SU-DHL-6 (cell line): ENCODE data around the gene KDM6A.

Experiments
- H2AFZ ChIP-seq: fragments of 200-600 bp; sonication (generic); 2 replicates; pipeline ENCODE4 v1.6.1; 2014; ENCODE audit warnings: low read depth, mild to moderate bottlenecking, moderate library complexity, mixed read lengths, antibody characterized with exemption, low read length; ENCODE audit not compliant: severe bottlenecking
- H3F3A ChIP-seq: fragments of 200-600 bp; shearing (Covaris generic); 2 replicates; pipeline ENCODE4 v1.6.0; 2016; ENCODE audit warnings: antibody characterized with exemption, mild to moderate bottlenecking; ENCODE audit not compliant: insufficient read depth
- H3K27ac ChIP-seq: fragments of 200-600 bp; sonication (generic); 2 replicates; pipeline ENCODE4 v1.5.1; 2016; ENCODE audit warnings: low read depth, mild to moderate bottlenecking, low read length, moderate library complexity, mixed read lengths
- H3K27me3 ChIP-seq: fragments of 200-600 bp; sonication (generic), shearing (Covaris generic); 2 replicates; pipeline ENCODE4 v1.6.0; 2014; ENCODE audit warnings: mild to moderate bottlenecking, low read length
- H3K36me3 ChIP-seq: fragments of 200-600 bp; sonication (generic); 2 replicates; pipeline ENCODE4 v1.6.1; 2014; ENCODE audit warnings: mild to moderate bottlenecking, low read length, mixed read lengths
- H3K4me2 ChIP-seq: fragments of 300-600, 200-600 bp; shearing (Covaris generic), sonication (generic); 2 replicates; pipeline ENCODE4 v1.6.0; 2014; ENCODE audit warnings: low read length, low read depth, mild to moderate bottlenecking; ENCODE audit not compliant: poor library complexity, severe bottlenecking
- H3K4me3 ChIP-seq: fragments of 200-600 bp; sonication (generic); 2 replicates; pipeline ENCODE4 v1.5.1; 2014; ENCODE audit warnings: antibody characterized with exemption, low read length, mild to moderate bottlenecking, mixed read lengths; ENCODE audit not compliant: insufficient read depth, poor library complexity, severe bottlenecking
- H3K79me2 ChIP-seq: fragments of 200-600 bp; sonication (generic); 2 replicates; pipeline ENCODE4 v1.6.1; 2014; ENCODE audit warnings: mild to moderate bottlenecking, low read length, moderate library complexity; ENCODE audit not compliant: insufficient read depth
- H3K9ac ChIP-seq: fragments of 200-600 bp; sonication (generic); 2 replicates; pipeline ENCODE4 v1.7.0; 2014; ENCODE audit warnings: mild to moderate bottlenecking, low read length
- H3K9me2 ChIP-seq: fragments of 200-600 bp; sonication (generic); replicated peaks from 2 replicates; pipeline ENCODE4 v1.6.1; 2014; ENCODE audit warnings: low read length; ENCODE audit not compliant: insufficient read depth
- H3K9me3 ChIP-seq: fragments of 200-600 bp; sonication (generic); 2 replicates; pipeline ENCODE4 v1.6.1; 2014; ENCODE audit warnings: low read length, mixed read lengths; ENCODE audit not compliant: insufficient read depth
- H4K20me1 ChIP-seq: fragments of 200-600 bp; sonication (generic); 2 replicates; pipeline ENCODE4 v1.6.1; 2014; ENCODE audit warnings: low read depth, mild to moderate bottlenecking, antibody characterized with exemption, low read length, moderate library complexity, mixed read lengths
- CTCF ChIP-seq: fragments of 200-600 bp; sonication (generic); IDR thresholded peaks from one replicate; pipeline ENCODE4 v1.5.1; 2017; ENCODE audit warnings: antibody characterized with exemption, mild to moderate bottlenecking, low read length, moderate library complexity; ENCODE audit not compliant: insufficient read depth, poor library complexity, severe bottlenecking
- EZH2phosphoT487 ChIP-seq: fragments of 200-600 bp; sonication (generic), shearing (Covaris generic); conservative IDR thresholded peaks from 2 replicates; pipeline ENCODE4 v1.6.1; 2018; ENCODE audit warnings: mild to moderate bottlenecking, antibody characterized with exemption, low read length, moderate library complexity, mixed read lengths

Gene KDM6A

GRCh38 chrX:44914532-44915198 lies 41.7 kb downstream of the KDM6A start:
- H3K27ac ChIP-seq: no peak overlapping the region
- TF ChIP-seq EZH2phosphoT487 (no peak), CTCF (no peak)
- H3K9me3 ChIP-seq: no peaks in the 10 kb centered on the region
- no peaks in the 10 kb centered on the region for H3K9me2 ChIP-seq
- no peak overlapping the region for H3K9ac ChIP-seq
- no peaks in the 10 kb centered on the region for H3K27me3 ChIP-seq
- peaks cover 81% of the 10 kb centered on the region for H3K79me2 ChIP-seq
- H3K4me2 ChIP-seq: no peak overlapping the region
- no peaks in the 10 kb centered on the region for H3F3A ChIP-seq
- H3K36me3 ChIP-seq: no peaks in the 10 kb centered on the region
- no peak overlapping the region for H3K4me3 ChIP-seq
- H2AFZ ChIP-seq: no peak overlapping the region
- H4K20me1 ChIP-seq: no peaks in the 10 kb centered on the region

GRCh38 chrX:44915361-44915868 lies 42.4 kb downstream of the KDM6A start:
- H3K4me2 ChIP-seq: no peak overlapping the region
- no peak overlapping the region for H3K9ac ChIP-seq
- no peaks in the 10 kb centered on the region for H4K20me1 ChIP-seq
- H3F3A ChIP-seq: no peaks in the 10 kb centered on the region
- no peak for TF ChIP-seq EZH2phosphoT487
- H2AFZ ChIP-seq: no peak overlapping the region
- H3K27me3 ChIP-seq: no peaks in the 10 kb centered on the region
- no peak overlapping the region for H3K27ac ChIP-seq
- no peaks in the 10 kb centered on the region for H3K36me3 ChIP-seq
- H3K4me3 ChIP-seq: no peak overlapping the region
- no peaks in the 10 kb centered on the region for H3K9me3 ChIP-seq
- H3K79me2 ChIP-seq: peaks cover 81% of the 10 kb centered on the region
- H3K9me2 ChIP-seq: no peaks in the 10 kb centered on the region

- no peak for TF ChIP-seq EZH2phosphoT487
- TF ChIP-seq CTCF: no peak
- H3K9me3 ChIP-seq: no peaks in the 10 kb centered on the region
- no peak overlapping the region for H3K27ac ChIP-seq
- H3K9ac ChIP-seq: no peak overlapping the region
- H3K4me2 ChIP-seq: no peak overlapping the region
- H4K20me1 ChIP-seq: no peaks in the 10 kb centered on the region
- no peak overlapping the region for H3K4me3 ChIP-seq
- peaks cover 92% of the 10 kb centered on the region for H3K79me2 ChIP-seq
- H3K9me2 ChIP-seq: no peaks in the 10 kb centered on the region
- no peaks in the 10 kb centered on the region for H3K27me3 ChIP-seq
- no peaks in the 10 kb centered on the region for H3F3A ChIP-seq
- H2AFZ ChIP-seq: no peak overlapping the region
- H3K36me3 ChIP-seq: no peaks in the 10 kb centered on the region
Measured at GRCh38 chrX:44918722-44919121, 45.7 kb downstream of the KDM6A start.

- Histone ChIP-seq H3K79me2 (peaks cover 94% of the 10 kb centered on the region), H3K27ac (no peak overlapping the region), H2AFZ (no peak overlapping the region), H3K4me3 (no peak overlapping the region), H3K4me2 (no peak overlapping the region), H3F3A (no peaks in the 10 kb centered on the region), H3K36me3 (no peaks in the 10 kb centered on the region), H4K20me1 (no peaks in the 10 kb centered on the region), H3K9me3 (no peaks in the 10 kb centered on the region), H3K9ac (no peak overlapping the region), H3K9me2 (no peaks in the 10 kb centered on the region), H3K27me3 (no peaks in the 10 kb centered on the region)
- TF ChIP-seq EZH2phosphoT487: no peak
- TF ChIP-seq CTCF: no peak
Measured at GRCh38 chrX:44922980-44923379, 50.0 kb downstream of the KDM6A start.
